NCI-H1092 treated with DMSO at 0.1 percent for 48 hours (cell line): ENCODE data around the gene DDX24.

Source experiments
- DNase-seq: peaks from one replicate; lab custom pipeline; 2025; lab: John Stamatoyannopoulos, UW

Gene DDX24

GRCh38 chr14:94115058-94115591 is 34.1 kb upstream of the DDX24 start:
- no peak for DNase-seq

- DNase-seq = no peak
Observed at GRCh38 chr14:94114589-94115057, 33.6 kb upstream of the DDX24 start.

- DNase-seq = no peak
Observed at GRCh38 chr14:94113908-94114588, 33.0 kb upstream of the DDX24 start.

GRCh38 chr14:94113490-94113889 is 32.5 kb upstream of the DDX24 start:
- peak; percentile 43 for DNase-seq

DNA sequence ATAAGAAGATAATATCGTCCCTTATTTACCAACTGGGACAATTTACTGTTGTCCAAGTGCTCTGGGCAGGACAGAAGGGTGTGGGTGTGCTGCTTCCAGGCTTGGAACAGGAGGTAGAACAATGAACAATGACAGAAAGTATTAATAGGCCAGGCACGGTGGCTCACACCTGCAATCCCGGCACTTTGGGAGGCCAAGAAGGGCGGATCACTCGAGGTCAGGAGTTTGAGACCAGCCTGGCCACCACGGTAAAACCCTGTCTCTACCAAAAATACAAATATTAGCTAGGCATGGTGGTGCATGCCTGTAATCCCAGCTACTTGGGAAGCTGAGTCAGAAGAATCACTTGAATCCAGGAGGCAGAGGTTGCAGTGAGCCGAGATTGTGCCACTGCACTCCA is 32.1 kb upstream of the DDX24 start:
- no peak for DNase-seq

GRCh38 chr14:94112513-94113063 is 31.6 kb upstream of the DDX24 start:
- DNase-seq = no peak

GRCh38 chr14:94111276-94112095 is 30.5 kb upstream of the DDX24 start:
- no peak for DNase-seq

DNA sequence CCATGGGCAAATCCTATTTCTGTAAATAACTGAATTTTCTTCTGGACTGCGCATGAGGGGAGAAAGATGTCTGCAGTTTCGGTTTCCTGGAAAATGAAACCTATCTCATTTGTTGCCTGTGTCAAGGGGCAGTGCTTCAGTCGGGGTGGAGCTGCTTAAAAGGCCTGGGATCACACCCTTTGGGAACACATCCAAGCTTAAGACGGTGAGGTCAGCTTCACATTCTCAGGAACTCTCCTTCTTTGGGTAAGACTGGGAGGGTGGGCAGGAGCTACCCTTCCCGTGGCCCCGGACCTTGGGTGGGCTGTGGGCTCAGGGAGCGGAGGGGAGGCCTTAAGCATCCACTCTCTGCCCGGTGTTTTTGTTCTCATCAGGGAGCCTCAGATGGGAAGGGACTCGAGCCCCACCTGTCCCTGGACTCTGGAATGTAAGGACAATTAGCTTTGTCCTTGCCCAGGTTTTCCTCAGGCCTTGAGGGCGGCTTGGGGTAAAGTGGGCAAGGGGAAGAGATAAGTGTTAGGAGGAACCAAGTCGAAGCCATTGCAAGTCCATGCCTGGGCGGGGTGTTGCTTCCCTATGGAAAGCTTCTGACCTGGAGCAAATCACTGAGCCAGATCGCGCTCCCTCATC is 29.7 kb upstream of the DDX24 start, which contains the start of gene IFI27:
Gene IFI27, plus strand, starts transcription at position 185 of the 630 bp plus-strand sequence.
- DNase-seq = no peak

DNA sequence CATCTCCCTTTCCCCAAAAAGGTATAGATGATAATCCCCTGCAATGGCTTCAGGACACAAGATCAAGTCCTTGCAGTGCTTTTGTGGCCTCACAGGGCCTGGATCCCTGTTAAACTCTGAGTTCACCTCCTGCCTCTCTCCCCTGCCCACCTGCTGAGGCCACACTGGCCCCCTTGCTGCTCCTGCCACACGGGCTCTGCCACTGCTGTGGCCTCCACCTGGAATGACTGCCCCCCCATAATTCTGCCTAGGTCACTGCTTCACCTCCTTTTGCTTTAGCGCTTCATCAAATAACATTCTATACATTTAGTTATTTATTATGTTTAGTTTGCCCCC is 28.9 kb upstream of the DDX24 start:
- no peak for DNase-seq

GRCh38 chr14:94104731-94105130 is 23.7 kb upstream of the DDX24 start:
- no peak for DNase-seq

GRCh38 chr14:94103554-94104150 is 22.6 kb upstream of the DDX24 start:
- DNase-seq = no peak

- DNase-seq = no peak
Observed at GRCh38 chr14:94102768-94103482, 21.9 kb upstream of the DDX24 start.

DNA sequence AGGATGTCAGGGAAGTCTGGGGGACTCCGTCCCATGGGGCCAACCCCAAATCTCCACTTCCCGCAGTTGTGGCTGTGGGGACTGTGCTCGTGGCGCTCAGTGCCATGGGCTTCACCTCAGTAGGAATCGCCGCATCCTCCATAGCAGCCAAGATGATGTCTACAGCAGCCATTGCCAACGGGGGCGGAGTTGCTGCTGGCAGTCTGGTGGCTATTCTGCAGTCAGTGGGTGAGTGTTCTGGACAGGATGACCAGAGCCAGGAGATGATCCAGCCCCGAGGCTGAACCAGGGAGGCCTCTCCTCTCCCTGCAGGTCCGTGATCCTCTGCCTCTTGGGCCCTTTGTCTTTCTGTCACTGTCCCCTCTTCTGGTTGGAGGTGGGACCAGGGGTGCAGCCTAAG is 20.7 kb upstream of the DDX24 start:
- no peak for DNase-seq

- DNase-seq = no peak
Observed at GRCh38 chr14:94100847-94101246, 19.8 kb upstream of the DDX24 start.

GRCh38 chr14:94099006-94099405 is 18.0 kb upstream of the DDX24 start:
- DNase-seq = no peak

GRCh38 chr14:94098326-94098992 is 17.5 kb upstream of the DDX24 start:
- no peak for DNase-seq

- no peak for DNase-seq
Observed at GRCh38 chr14:94097091-94097490, 16.1 kb upstream of the DDX24 start.

GRCh38 chr14:94093418-94093817 is 12.4 kb upstream of the DDX24 start:
- no peak for DNase-seq

DNA sequence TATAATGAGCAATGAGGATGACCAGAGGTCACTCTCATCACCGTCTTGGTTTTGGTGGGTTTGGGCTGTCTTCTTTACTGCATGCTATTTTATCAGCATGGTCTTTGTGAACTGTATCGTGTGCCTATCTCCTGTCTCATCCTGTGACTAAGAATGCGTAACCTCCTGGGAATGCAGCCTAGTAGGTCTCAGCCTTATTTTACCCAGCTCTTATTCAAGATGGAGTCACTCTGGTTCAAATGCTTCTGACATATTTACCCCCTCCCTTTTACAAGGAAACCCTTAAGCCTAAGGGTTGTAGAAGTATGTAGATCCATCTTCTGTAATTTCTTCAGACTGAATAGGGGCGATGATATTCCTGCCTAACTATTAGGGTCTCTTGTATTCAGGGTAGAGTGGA is 8.5 kb upstream of the DDX24 start:
- no peak for DNase-seq

DNA sequence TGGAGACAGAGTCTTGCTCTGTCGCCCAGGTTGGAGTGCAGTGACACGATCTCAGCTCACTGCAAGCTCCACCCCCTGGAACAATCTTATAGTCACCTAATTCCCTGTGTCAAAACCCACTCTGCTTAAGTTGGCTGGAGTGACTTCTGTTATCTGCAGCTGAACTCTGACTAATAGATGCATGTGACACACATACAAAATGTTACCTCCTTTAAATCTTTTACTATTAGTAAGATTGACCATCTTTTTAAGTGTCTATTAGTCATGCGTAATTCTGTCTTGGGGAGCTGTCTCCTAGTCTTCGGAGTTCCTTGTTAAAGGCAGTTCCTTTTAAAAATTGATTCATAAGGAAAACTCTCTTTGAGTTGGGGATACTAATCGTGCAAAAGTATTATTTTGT is 7.5 kb upstream of the DDX24 start:
- no peak for DNase-seq

DNA sequence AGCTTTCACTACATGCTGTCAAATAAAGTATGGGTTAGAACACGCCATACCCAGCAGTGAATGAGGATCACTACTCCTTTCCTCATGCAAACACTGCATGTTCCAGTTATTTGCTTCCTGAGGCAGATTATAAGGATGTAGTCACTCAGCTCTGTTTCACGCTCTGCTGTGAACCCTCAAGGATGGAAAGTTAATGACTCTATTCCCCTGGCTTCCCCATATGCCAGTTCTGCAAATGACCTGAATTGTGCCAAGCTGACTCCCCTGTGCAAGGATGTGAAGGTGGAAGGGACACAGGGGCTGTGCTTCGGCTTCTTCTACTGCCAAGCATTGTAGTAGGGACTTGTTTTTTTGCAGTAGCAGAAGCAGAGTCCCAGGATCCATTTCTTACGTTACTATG is 6.9 kb upstream of the DDX24 start:
- no peak for DNase-seq
